HepG2 (cell line): Measurements from ENCODE around the gene METTL6. TPM values are rescaled to one million over a fixed set of nuclear protein-coding genes. Genes with fewer than 3 reads are reported as not detected.

ENCODE experiments used
- ATAC-seq: fragments of 200-7000 bp; cut with Tn5 transposase; 3 replicates; pipeline ENCODE4 v1.9.1; 2020; ENCODE audit warnings: mild to moderate bottlenecking, moderate library complexity
- BruUV-seq: library from RNA; stranded (reverse); fragments of 400-500 nt; replicated peaks from 2 replicates; lab custom pipeline; 2021; lab: Mats Ljungman, UMichigan
- CTCF ChIA-PET: fragments of 300-600 bp; formaldehyde crosslinking; extraction: SDS; loops from one replicate; lab custom pipeline; 2021; ENCODE audit warnings: low total read pairs, inconsistent platforms, low intra/inter-chr PET ratio; lab: Yijun Ruan, JAX
- POLR2A ChIA-PET: fragments of 350-600 bp; sonication (Branson Sonifier 250); formaldehyde crosslinking; loops from one replicate; lab custom pipeline; 2020; ENCODE audit warnings: antibody characterized with exemption, inconsistent platforms; lab: Yijun Ruan, JAX
- DNase-seq: peaks from one replicate; pipeline ENCODE4 v3.0.0-alpha.2; 2015; ENCODE audit warnings: low spot score
- FAIRE-seq: peaks from 3 replicates; lab custom pipeline; 2011; peaks lifted over from hg19 to GRCh38; lab: Jason Lieb, UNC
- H2AFZ ChIP-seq: one replicate; pipeline ENCODE4 v1.6.1; 2011; ENCODE audit warnings: low read length, inconsistent platforms
- H3K27ac ChIP-seq: fragments of 300-600 bp; 3 replicates; pipeline ENCODE4 v1.8.0; 2011; ENCODE audit warnings: mixed run types, mild to moderate bottlenecking, mixed read lengths, low read length, inconsistent platforms; ENCODE audit not compliant: insufficient read depth; ENCODE audit errors: extremely low read length
- H3K27me3 ChIP-seq, 2 experiments: fragments of 200-600 bp in 1 of 2; 2 replicates in 1 of 2; 3 replicates in 1 of 2; pipeline versions ENCODE4 v1.6.0 to v1.8.0; 2011; ENCODE audit warnings: low read length in 2 of 2, mild to moderate bottlenecking in 2 of 2, moderate library complexity in 2 of 2, inconsistent platforms in 1 of 2; ENCODE audit not compliant: insufficient read depth in 2 of 2, control insufficient read depth in 1 of 2
- H3K36me3 ChIP-seq, 2 experiments: fragments of 200-600 bp in 1 of 2; replicated peaks in 1 of 2; 2 replicates in 1 of 2; 3 replicates in 1 of 2; pipeline versions ENCODE4 v1.5.1 to v1.8.0; 2011; ENCODE audit warnings: low read length in 2 of 2, inconsistent platforms in 1 of 2; ENCODE audit not compliant: insufficient read depth in 2 of 2, control insufficient read depth in 1 of 2
- H3K4me1 ChIP-seq: 2 replicates; pipeline ENCODE4 v1.5.1; 2012; ENCODE audit warnings: low read length, inconsistent platforms; ENCODE audit not compliant: insufficient read depth
- H3K4me2 ChIP-seq: 2 replicates; pipeline ENCODE4 v1.6.0; 2011; ENCODE audit warnings: low read depth, low read length, inconsistent platforms
- H3K4me3 ChIP-seq, 3 experiments: fragments of 200-600 bp in 1 of 3; sonication (generic), shearing (Covaris generic) in 1 of 3; replicated peaks in 1 of 3; 2 replicates each; pipeline ENCODE4 v1.5.1; 2011 to 2016; ENCODE audit warnings: low read length in 3 of 3, inconsistent platforms in 2 of 3, low read depth in 2 of 3, mild to moderate bottlenecking in 2 of 3, control low read depth in 1 of 3, mixed read lengths in 1 of 3; ENCODE audit not compliant: insufficient read depth in 1 of 3
- H3K79me2 ChIP-seq: one replicate; pipeline ENCODE4 v1.6.1; 2011; ENCODE audit warnings: low read length, inconsistent platforms; ENCODE audit not compliant: insufficient read depth
- H3K9ac ChIP-seq: 2 replicates; pipeline ENCODE4 v1.6.0; 2011; ENCODE audit warnings: mild to moderate bottlenecking, low read depth, low read length, inconsistent platforms; ENCODE audit not compliant: insufficient read depth
- H3K9me3 ChIP-seq: 2 replicates; pipeline ENCODE4 v1.5.1; 2012; ENCODE audit warnings: mild to moderate bottlenecking, low read length
- H4K20me1 ChIP-seq: 2 replicates; pipeline ENCODE4 v1.6.0; 2011; ENCODE audit warnings: inconsistent platforms, mild to moderate bottlenecking, low read length, moderate library complexity; ENCODE audit not compliant: insufficient read depth
- ATF2 ChIP-seq: sonication (generic); formaldehyde crosslinking; IDR thresholded peaks from 2 replicates; pipeline ENCODE4 v1.4.0; 2020; ENCODE audit warnings: missing genetic modification reagents
- CCAR2 ChIP-seq: fragments of 200-400 bp; formaldehyde crosslinking; optimal IDR thresholded peaks from 2 replicates; pipeline ENCODE3; 2018; ENCODE audit warnings: low read depth, mild to moderate bottlenecking, low read length, moderate library complexity
- MAFK ChIP-seq, 2 experiments: IDR thresholded peaks in 1 of 2; conservative IDR thresholded peaks in 1 of 2; 2 replicates each; pipeline ENCODE4 v1.6.1; 2011; ENCODE audit warnings: improper control_type of control experiment in 2 of 2, low read length in 2 of 2
- NFE2L2 ChIP-seq: fragments of 150-350 bp; IDR thresholded peaks from 2 replicates; pipeline ENCODE4 v1.6.1; 2014; ENCODE audit warnings: low read length
- NR3C1 ChIP-seq: sonication (generic); formaldehyde crosslinking; IDR thresholded peaks from 2 replicates; pipeline ENCODE4 v1.4.0; 2020; ENCODE audit warnings: missing genetic modification reagents
- RARA ChIP-seq: IDR thresholded peaks from 2 replicates; pipeline ENCODE4 v1.6.1; 2016; ENCODE audit warnings: missing genetic modification reagents, missing compliant biosample characterization
- REPIN1 ChIP-seq: sonication (generic); formaldehyde crosslinking; IDR thresholded peaks from 2 replicates; pipeline ENCODE4 v1.8.0; 2022; ENCODE audit warnings: missing genetic modification reagents, low read depth, mild to moderate bottlenecking, borderline replicate concordance
- ZFP82 ChIP-seq: sonication (generic); formaldehyde crosslinking; IDR thresholded peaks from 2 replicates; pipeline ENCODE4 v1.5.1; 2020; ENCODE audit warnings: mild to moderate bottlenecking, missing genetic modification reagents, borderline replicate concordance
- ZNF232 ChIP-seq: sonication (generic); formaldehyde crosslinking; IDR thresholded peaks from 2 replicates; pipeline ENCODE4 v1.4.0; 2020; ENCODE audit warnings: missing genetic modification reagents, borderline replicate concordance
- ZNF274 ChIP-seq: sonication (generic); formaldehyde crosslinking; IDR thresholded peaks from 2 replicates; pipeline ENCODE4 v1.5.1; 2020; ENCODE audit warnings: mild to moderate bottlenecking, missing genetic modification reagents
- ZNF280D ChIP-seq: sonication (generic); formaldehyde crosslinking; IDR thresholded peaks from 2 replicates; pipeline ENCODE4 v1.5.1; 2020; ENCODE audit warnings: mild to moderate bottlenecking, missing genetic modification reagents
- ZNF589 ChIP-seq: sonication (generic); formaldehyde crosslinking; conservative IDR thresholded peaks from 2 replicates; pipeline ENCODE4 v1.8.0; 2022; ENCODE audit warnings: mild to moderate bottlenecking, moderate library complexity, missing genetic modification reagents
- ZNF629 ChIP-seq: sonication (generic); formaldehyde crosslinking; conservative IDR thresholded peaks from 2 replicates; pipeline ENCODE4 v1.5.0; 2020; ENCODE audit warnings: missing genetic modification reagents
- ZSCAN31 ChIP-seq: sonication (generic); formaldehyde crosslinking; IDR thresholded peaks from 2 replicates; pipeline ENCODE4 v1.5.0; 2020; ENCODE audit warnings: low read depth, mild to moderate bottlenecking, missing genetic modification reagents
- WGBS: methylation state at CpG from one replicate; pipeline ENCODE4 v1.1.6; 2017; ENCODE audit warnings: low lambda C conversion rate; 5-methylcytosine and 5-hydroxymethylcytosine counted together
- in situ Hi-C: cut with HindIII; loops from 2 replicates; pipeline ENCODE4 v1.10.0; 2017; ENCODE audit warnings: low pct_unique_long_range_greater_than_20kb; ENCODE audit not compliant: extremely low pct_ligation_motif_present
- intact Hi-C: fragments of 100-400 bp; cut with micrococcal nuclease; formaldehyde crosslinking; loops from one replicate; pipeline ENCODE4 v1.10.0; 2022; ENCODE audit not compliant: unreplicated experiment
- polyA plus RNA-seq, 8 experiments: library from polyadenylated mRNA; depleted of rRNA in 3 of 8; stranded (reverse) in 7 of 8; unstranded in 1 of 8; fragments of >200 nt; fragmentation: Illumina TruSeq in 4 of 8; extraction: Trizol in 4 of 8; gene quantifications; 2 replicates each; pipeline versions ENCODE4 v1.2.1 to v1.2.3, GENCODE V29; 2011 to 2016; ENCODE audit warnings: low read depth in 4 of 8, missing spikeins in 1 of 8, mixed read lengths in 1 of 8; ENCODE audit not compliant: insufficient read depth in 1 of 8
- total RNA-seq, 5 experiments: library from RNA; depleted of rRNA; stranded (reverse); fragments of >200 nt; fragmentation: Illumina TruSeq; extraction: Trizol; gene quantifications; 2 replicates each; pipeline ENCODE4 v1.2.3, GENCODE V29; 2016; ENCODE audit warnings: low read depth in 1 of 5

Gene METTL6
- total and polyA plus RNA-seq, 2 of the 13 experiments (the other 11 are each of a cell fraction or from before 2014, with no cell fraction given), result 17.2 to 29.4 TPM

- CTCF ChIA-PET, result no interaction called here
- no peak for FAIRE-seq
Measured at GRCh38 chr3:15375461-15376000, 51.8 kb downstream of the METTL6 start.

GRCh38 chr3:15372918-15373317 is 54.4 kb downstream of the METTL6 start:
- Histone ChIP-seq H3K9ac (no peak overlapping the region), H3K4me3 (no peak overlapping the region), H2AFZ (no peak overlapping the region), H3K27me3 (peaks cover 0 to 7% of the 10 kb centered on the region in 2 experiments; a peak in 1 of 5 replicates), H3K4me1 (peaks cover 3% of the 10 kb centered on the region; the same call in 1 of the 2 replicates), H3K4me2 (no peak overlapping the region), H3K79me2 (no peaks in the 10 kb centered on the region), H3K9me3 (no peaks in the 10 kb centered on the region), H4K20me1 (no peaks in the 10 kb centered on the region), H3K36me3 (no peaks in the 10 kb centered on the region), H3K27ac (no peak overlapping the region)
- in situ Hi-C loops (no loop called here), intact Hi-C loops (no loop called here)
- no peak for FAIRE-seq
- no peak for DNase-seq
- ATAC-seq, result no peak
- no TSS peak for BruUV-seq
- CTCF ChIA-PET, result no interaction called here
- WGBS, result 10% methylated on average over 4 of the region's 4 CpGs
- POLR2A ChIA-PET, result no interaction called here
- no peak for TF ChIP-seq NR3C1 (CRISPR knock-in tag)
- TF ChIP-seq ZNF629 (CRISPR knock-in tag), result no peak
- TF ChIP-seq ZNF232 (CRISPR knock-in tag), result no peak
- no peak for TF ChIP-seq ZNF280D (CRISPR knock-in tag)
- TF ChIP-seq ZFP82 (CRISPR knock-in tag), result no peak
- TF ChIP-seq CCAR2, result no peak
- TF ChIP-seq ZSCAN31 (CRISPR knock-in tag), result no peak
- no peak for TF ChIP-seq REPIN1 (CRISPR knock-in tag)
- TF ChIP-seq ZNF274 (CRISPR knock-in tag), result no peak
- TF ChIP-seq ZNF589, result no peak
- no peak for TF ChIP-seq ATF2 (CRISPR knock-in tag)

More at GRCh38 chr3:15375461-15376000, 51.8 kb downstream of the METTL6 start:
- Histone ChIP-seq H3K27me3 (no peaks in the 10 kb centered on the region), H3K4me2 (no peak overlapping the region), H3K9me3 (no peaks in the 10 kb centered on the region), H3K4me1 (peaks cover 5% of the 10 kb centered on the region; the same call in 1 of the 2 replicates), H3K4me3 (no peak overlapping the region), H4K20me1 (no peaks in the 10 kb centered on the region), H3K79me2 (no peaks in the 10 kb centered on the region), H3K36me3 (no peaks in the 10 kb centered on the region), H3K9ac (no peak overlapping the region), H3K27ac (no peak overlapping the region), H2AFZ (no peak overlapping the region)
- no peak for DNase-seq
- no peak for ATAC-seq
- in situ Hi-C loops, result loop anchor here (5.0 kb wide), 1 partner anchor 103 kb away; no protein-coding TSS in a partner anchor
- TF ChIP-seq RARA (CRISPR knock-in tag), result no peak
- peak in 1 of 2 experiments; percentile 41; a peak in 2 of 4 replicates for TF ChIP-seq MAFK (conservative IDR thresholded peaks at IDR 0.05 in 1 of 2, IDR thresholded peaks at IDR 0.05 in 1 of 2; ENCODE audit: low read length in 2 of 2)
- peak; percentile 89 for TF ChIP-seq NFE2L2
- no TSS peak for BruUV-seq
- POLR2A ChIA-PET, result no interaction called here
- WGBS, result 86% methylated on average over 22 of the region's 22 CpGs
- intact Hi-C loops, result loop anchor here (5.0 kb wide), 1 partner anchor 48 kb away; no protein-coding TSS in a partner anchor
